Panc1 (cell line): ENCODE results near the gene A2M.

Experiments
- CTCF ChIP-seq: fragments of 450-650 bp; IDR thresholded peaks from 2 replicates; pipeline ENCODE4 v1.5.1; 2017; ENCODE audit warnings: mild to moderate bottlenecking
- POLR2AphosphoS5 ChIP-seq: IDR thresholded peaks from 2 replicates; pipeline ENCODE4 v1.6.1; 2012; ENCODE audit warnings: mild to moderate bottlenecking, low read depth, low read length, moderate library complexity
- REST ChIP-seq, 2 experiments: IDR thresholded peaks; 2 replicates each; pipeline ENCODE4 v1.6.1; 2011 to 2012; ENCODE audit warnings: low read depth in 2 of 2, control low read depth in 1 of 2, low read length in 1 of 2, mild to moderate bottlenecking in 1 of 2, moderate library complexity in 1 of 2; ENCODE audit not compliant: insufficient read depth in 1 of 2

DNA sequence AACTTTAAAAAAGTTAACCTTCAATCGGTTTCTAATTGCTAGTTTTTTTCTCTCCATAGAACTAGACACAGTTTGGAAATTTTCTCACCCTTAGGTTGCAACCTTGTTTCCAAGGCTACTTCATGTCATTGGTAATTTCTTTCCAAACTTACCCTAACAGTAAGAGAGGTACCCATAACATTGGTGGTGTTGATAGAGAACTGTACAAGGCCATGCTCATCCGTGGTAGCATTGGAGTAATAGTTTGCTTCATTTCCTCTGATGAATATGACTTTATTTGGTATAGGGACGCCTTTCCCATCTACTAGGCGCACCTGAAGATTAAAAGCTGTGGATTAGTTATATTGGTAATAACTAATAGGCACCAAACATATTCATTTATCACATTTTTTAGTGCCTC, 11.6 kb downstream of the A2M start:
- TF ChIP-seq CTCF (no peak), POLR2AphosphoS5 (no peak), REST (IDR thresholded peaks at IDR 0.05; ENCODE audit: insufficient read depth in 1 of 2, low read depth in 2 of 2, low read length in 1 of 2) (no peak)
